ENCODE measurements around the gene PDCD2L. TPM values are rescaled to one million over a fixed set of nuclear protein-coding genes. Genes with fewer than 3 reads are reported as not detected.

PDCD2L gene
- total RNA-seq, 1 experiment from 2014 or later = 43.3 TPM

DNA sequence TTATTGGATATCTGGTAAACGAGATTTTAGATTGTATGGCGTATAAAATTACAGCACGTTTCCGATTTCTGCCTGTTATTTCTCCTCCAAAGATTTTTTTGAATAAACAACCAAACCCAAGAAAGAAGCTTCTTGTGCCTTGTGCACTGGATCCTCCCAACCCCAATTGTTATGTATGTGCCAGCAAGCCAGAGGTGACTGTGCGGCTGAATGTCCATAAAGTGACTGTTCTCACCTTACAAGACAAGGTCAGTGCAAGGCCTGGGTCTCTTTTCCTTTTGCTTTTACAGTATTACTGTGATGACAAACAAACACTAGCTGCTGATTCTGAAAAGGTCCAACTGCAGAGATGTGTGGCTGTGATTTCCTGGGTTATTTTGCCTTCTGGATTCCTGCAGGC lies 54.5 kb downstream of the PDCD2L start:
- no peak overlapping the region for H3K56ac ChIP-seq (ENCODE audit: insufficient read length, low read depth, low read length)
- H3K23ac ChIP-seq (ENCODE audit: insufficient read length, low read depth, low read length) = no peak overlapping the region
- DNase-seq = no peak
- Mint-ChIP-seq H3K9me3 (no peaks in the 10 kb centered on the region), H3K27ac (peak overlapping the region in 2 of 3 experiments; percentile 5 to 71; a peak in 3 of 7 replicates), H3K4me1 (peaks cover 4 to 17% of the 10 kb centered on the region in 2 experiments; a peak in 3 of 4 replicates), H3K27me3 (ENCODE audit: low read depth) (no peaks in the 10 kb centered on the region), H3K4me3 (no peak overlapping the region), H3K36me3 (ENCODE audit: insufficient read depth in 1 of 3, low read depth in 3 of 3) (peaks cover 55 to 88% (median 83%) of the 10 kb centered on the region in 3 experiments)
- H2BK120ac ChIP-seq (ENCODE audit: low read depth, low read length, poor library complexity, severe bottlenecking) = no peak overlapping the region
- H3K4me2 ChIP-seq (ENCODE audit: insufficient read depth, insufficient read length, low read length) = no peak overlapping the region
- H2BK15ac ChIP-seq (ENCODE audit: low read depth, low read length) = no peak overlapping the region
- H3K23me2 ChIP-seq (ENCODE audit: insufficient read length, low read depth, low read length, poor library complexity, severe bottlenecking) = no peaks in the 10 kb centered on the region
- no peak overlapping the region for H3T11ph ChIP-seq (ENCODE audit: low read length)
- no peak overlapping the region for H3K14ac ChIP-seq (ENCODE audit: insufficient read depth, low read length)
- H2BK12ac ChIP-seq (ENCODE audit: insufficient read length, low read depth, low read length) = no peak overlapping the region
- no peak overlapping the region for H2BK20ac ChIP-seq (ENCODE audit: low read depth, low read length, poor library complexity, severe bottlenecking)
- no peak overlapping the region for H3K4ac ChIP-seq (ENCODE audit: low read depth, low read length)
- H4K5ac ChIP-seq (ENCODE audit: insufficient read length, low read depth, low read length) = no peak overlapping the region
- H4K91ac ChIP-seq (ENCODE audit: insufficient read length, low read depth, low read length) = no peak overlapping the region
- H3K18ac ChIP-seq (ENCODE audit: insufficient read length, low read depth, low read length) = no peak overlapping the region
- H3K27me3 ChIP-seq (ENCODE audit: insufficient read depth, low read length) = no peaks in the 10 kb centered on the region
- WGBS (ENCODE audit: extremely low coverage, insufficient read length, low lambda C conversion rate) = no CpG with 5 or more reads among the region's 5 CpGs
- H3K4me1 ChIP-seq (ENCODE audit: insufficient read depth, low read length) = no peaks in the 10 kb centered on the region
- no peak overlapping the region for H4K8ac ChIP-seq (replicated peaks; ENCODE audit: insufficient read length, low read depth, low read length)
- no peak overlapping the region for H3K27ac ChIP-seq (ENCODE audit: insufficient read length, low read depth, low read length)
- H2BK5ac ChIP-seq (ENCODE audit: insufficient read length, low read length) = no peak overlapping the region
- no peaks in the 10 kb centered on the region for H3K9me3 ChIP-seq (ENCODE audit: control insufficient read depth, low read depth, low read length)
- H3K79me1 ChIP-seq (ENCODE audit: insufficient read depth, low read depth, low read length, poor library complexity, severe bottlenecking) = no peaks in the 10 kb centered on the region
- no peak overlapping the region for H2AK5ac ChIP-seq (ENCODE audit: insufficient read length, low read length)
- H2AFZ ChIP-seq (ENCODE audit: low read length) = no peak overlapping the region
- H3K79me2 ChIP-seq (ENCODE audit: insufficient read depth, low read length) = no peaks in the 10 kb centered on the region
- H4K20me1 ChIP-seq (ENCODE audit: control insufficient read depth, insufficient read depth, insufficient read length) = no peaks in the 10 kb centered on the region
- TF ChIP-seq, protein P1, sequence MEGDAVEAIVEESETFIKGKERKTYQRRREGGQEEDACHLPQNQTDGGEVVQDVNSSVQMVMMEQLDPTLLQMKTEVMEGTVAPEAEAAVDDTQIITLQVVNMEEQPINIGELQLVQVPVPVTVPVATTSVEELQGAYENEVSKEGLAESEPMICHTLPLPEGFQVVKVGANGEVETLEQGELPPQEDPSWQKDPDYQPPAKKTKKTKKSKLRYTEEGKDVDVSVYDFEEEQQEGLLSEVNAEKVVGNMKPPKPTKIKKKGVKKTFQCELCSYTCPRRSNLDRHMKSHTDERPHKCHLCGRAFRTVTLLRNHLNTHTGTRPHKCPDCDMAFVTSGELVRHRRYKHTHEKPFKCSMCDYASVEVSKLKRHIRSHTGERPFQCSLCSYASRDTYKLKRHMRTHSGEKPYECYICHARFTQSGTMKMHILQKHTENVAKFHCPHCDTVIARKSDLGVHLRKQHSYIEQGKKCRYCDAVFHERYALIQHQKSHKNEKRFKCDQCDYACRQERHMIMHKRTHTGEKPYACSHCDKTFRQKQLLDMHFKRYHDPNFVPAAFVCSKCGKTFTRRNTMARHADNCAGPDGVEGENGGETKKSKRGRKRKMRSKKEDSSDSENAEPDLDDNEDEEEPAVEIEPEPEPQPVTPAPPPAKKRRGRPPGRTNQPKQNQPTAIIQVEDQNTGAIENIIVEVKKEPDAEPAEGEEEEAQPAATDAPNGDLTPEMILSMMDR (conservative IDR thresholded peaks at IDR 0.05) = no peak
- no peak overlapping the region for H3K9ac ChIP-seq (ENCODE audit: extremely low read depth, insufficient read length, low read length)
